ENCODE measurements around the gene IGF2R.

Gene IGF2R

GRCh38 chr6:160077526-160077925 lies 108.6 kb downstream of the IGF2R start:
- TF ChIP-seq CTCF (IDR thresholded peaks at IDR 0.05; ENCODE audit: insufficient read depth, low read depth, low read length, missing control alignments) = no peak
- DNase-seq (ENCODE audit: low read depth) = no peak
- H3K4me3 ChIP-seq (ENCODE audit: low read depth, low read length) = no peak overlapping the region

- TF ChIP-seq CTCF (IDR thresholded peaks at IDR 0.05; ENCODE audit: insufficient read depth, low read depth, low read length, missing control alignments) = no peak
- DNase-seq (ENCODE audit: low read depth) = no peak
- no peak overlapping the region for H3K4me3 ChIP-seq (ENCODE audit: low read depth, low read length)
These were observed 110.2 kb downstream of the IGF2R start for GRCh38 chr6:160078883-160079685.

GRCh38 chr6:160079686-160080043 lies 110.8 kb downstream of the IGF2R start:
- TF ChIP-seq CTCF (IDR thresholded peaks at IDR 0.05; ENCODE audit: insufficient read depth, low read depth, low read length, missing control alignments) = no peak
- DNase-seq (ENCODE audit: low read depth) = no peak
- H3K4me3 ChIP-seq (ENCODE audit: low read depth, low read length) = no peak overlapping the region

GRCh38 chr6:160080097-160080496 lies 111.2 kb downstream of the IGF2R start:
- no peak for TF ChIP-seq CTCF (IDR thresholded peaks at IDR 0.05; ENCODE audit: insufficient read depth, low read depth, low read length, missing control alignments)
- no peak for DNase-seq (ENCODE audit: low read depth)
- H3K4me3 ChIP-seq (ENCODE audit: low read depth, low read length) = no peak overlapping the region

- DNase-seq (ENCODE audit: low read depth) = no peak
These were observed 112.5 kb downstream of the IGF2R start for GRCh38 chr6:160081398-160081797.

GRCh38 chr6:160082627-160083026 lies 113.7 kb downstream of the IGF2R start:
- no peak for TF ChIP-seq CTCF (IDR thresholded peaks at IDR 0.05; ENCODE audit: insufficient read depth, low read depth, low read length, missing control alignments)
- DNase-seq (ENCODE audit: low read depth) = no peak
- H3K4me3 ChIP-seq (ENCODE audit: low read depth, low read length) = no peak overlapping the region

More at GRCh38 chr6:160081398-160081797, 112.5 kb downstream of the IGF2R start:
- H3K4me3 ChIP-seq (ENCODE audit: low read depth, low read length) = no peak overlapping the region
- TF ChIP-seq CTCF (IDR thresholded peaks at IDR 0.05; ENCODE audit: insufficient read depth, low read depth, low read length, missing control alignments) = no peak

Data from GM12865 (cell line).